HCT116 (cell line): Measurements from ENCODE around the gene C6orf62. TPM values are rescaled to one million over a fixed set of nuclear protein-coding genes. Genes with fewer than 3 reads are reported as not detected.

ENCODE experiments used
- ATAC-seq: fragments of 200-7000 bp; cut with Tn5 transposase; 2 replicates; pipeline ENCODE4 v1.9.1; 2020; ENCODE audit warnings: mild to moderate bottlenecking, moderate library complexity
- BruUV-seq: library from RNA; stranded (reverse); fragments of 400-500 nt; replicated peaks from 2 replicates; lab custom pipeline; 2021; lab: Mats Ljungman, UMichigan
- CTCF ChIA-PET: fragments of 300-600 bp; sonication (Branson Sonifier 250); formaldehyde crosslinking; loops from one replicate; lab custom pipeline; 2021; ENCODE audit warnings: antibody characterized with exemption; lab: Charles Lee
- POLR2A ChIA-PET: fragments of 300-600, 350-600 bp; sonication (Branson Sonifier 250); formaldehyde crosslinking; loops from one replicate; lab custom pipeline; 2021; ENCODE audit warnings: antibody characterized with exemption; lab: Charles Lee
- RAD21 ChIA-PET, 2 experiments: fragments of 300-600 bp; sonication (Branson Sonifier 250); formaldehyde crosslinking; loops; one replicate each; lab custom pipeline; 2023; ENCODE audit warnings: low total read pairs in 2 of 2; ENCODE audit not compliant: uncharacterized antibody in 2 of 2, unreplicated experiment in 2 of 2, low non-redundant PET in 1 of 2; lab: Charles Lee
- DNase-seq: peaks from one replicate; pipeline ENCODE4 v3.0.0-alpha.2; 2010; ENCODE audit warnings: low read depth, low spot score
- H2AFZ ChIP-seq: fragments of 200-600 bp; shearing (Covaris generic), sonication (generic); 2 replicates; pipeline ENCODE4 v1.6.1; 2017; ENCODE audit warnings: low read depth, mixed run types, mixed read lengths, antibody characterized with exemption, low read length; ENCODE audit not compliant: poor library complexity, severe bottlenecking
- H3K27ac ChIP-seq: 2 replicates; pipeline ENCODE4 v1.5.1; 2012; ENCODE audit warnings: low read depth, low read length
- H3K27me3 ChIP-seq: fragments of 200-600 bp; sonication (generic); 2 replicates; pipeline ENCODE4 v1.6.1; 2016; ENCODE audit warnings: mixed run types, low read length, mixed read lengths; ENCODE audit not compliant: insufficient read depth
- H3K36me3 ChIP-seq, 2 experiments: fragments of 200-500 bp in 1 of 2; fragments of 200-600 bp in 1 of 2; sonication (Bioruptor generic) in 1 of 2; sonication (generic) in 1 of 2; 2 replicates each; pipeline versions ENCODE4 v1.5.1 to v1.6.1; 2014 to 2016; ENCODE audit warnings: low read length in 2 of 2, inconsistent platforms in 1 of 2, mixed read lengths in 1 of 2, mixed run types in 1 of 2; ENCODE audit not compliant: insufficient read depth in 2 of 2, control insufficient read depth in 1 of 2
- H3K4me1 ChIP-seq, 2 experiments: fragments of 200-600 bp in 1 of 2; sonication (generic) in 1 of 2; 2 replicates each; pipeline versions ENCODE4 v1.5.1 to v1.6.1; 2012 to 2017; ENCODE audit warnings: low read length in 2 of 2, inconsistent platforms in 1 of 2, mild to moderate bottlenecking in 1 of 2, mixed read lengths in 1 of 2, mixed run types in 1 of 2, moderate library complexity in 1 of 2; ENCODE audit not compliant: insufficient read depth in 2 of 2, control insufficient read depth in 1 of 2
- H3K4me2 ChIP-seq: fragments of 200-600 bp; sonication (generic); 2 replicates; pipeline ENCODE4 v1.6.1; 2017; ENCODE audit warnings: mixed run types, low read length, mixed read lengths
- H3K4me3 ChIP-seq, 2 experiments: fragments of 200-600 bp in 1 of 2; sonication (generic) in 1 of 2; replicated peaks in 1 of 2; 2 replicates each; pipeline ENCODE4 v1.5.1; 2011 to 2016; ENCODE audit warnings: low read length in 2 of 2, control low read depth in 1 of 2, low read depth in 1 of 2, mild to moderate bottlenecking in 1 of 2, mixed read lengths in 1 of 2, mixed run types in 1 of 2
- H3K79me2 ChIP-seq: fragments of 200-600 bp; sonication (generic); 2 replicates; pipeline ENCODE4 v1.6.1; 2017; ENCODE audit warnings: mild to moderate bottlenecking, mixed run types, low read length, moderate library complexity, mixed read lengths; ENCODE audit not compliant: insufficient read depth
- H3K9ac ChIP-seq: fragments of 200-600 bp; sonication (generic); 2 replicates; pipeline ENCODE4 v1.6.1; 2016; ENCODE audit warnings: low read length, mixed read lengths
- H3K9me2 ChIP-seq: fragments of 200-600 bp; sonication (generic), shearing (Covaris generic); 2 replicates; pipeline ENCODE4 v1.6.1; 2017; ENCODE audit warnings: mixed run types, mild to moderate bottlenecking, moderate library complexity; ENCODE audit not compliant: insufficient read depth
- H3K9me3 ChIP-seq, 2 experiments: fragments of 200-500 bp in 1 of 2; fragments of 200-600 bp in 1 of 2; sonication (Bioruptor generic) in 1 of 2; sonication (generic) in 1 of 2; 2 replicates each; pipeline ENCODE4 v1.6.1; 2014 to 2017; ENCODE audit warnings: low read length in 2 of 2, mixed read lengths in 2 of 2, inconsistent platforms in 1 of 2, low read depth in 1 of 2, mild to moderate bottlenecking in 1 of 2, mixed run types in 1 of 2, moderate library complexity in 1 of 2; ENCODE audit not compliant: control insufficient read depth in 1 of 2, insufficient read depth in 1 of 2
- H4K20me1 ChIP-seq: fragments of 200-600 bp; sonication (generic), shearing (Covaris generic); 2 replicates; pipeline ENCODE4 v1.6.1; 2017; ENCODE audit warnings: mixed run types, mild to moderate bottlenecking, moderate library complexity; ENCODE audit not compliant: insufficient read depth
- CTCF ChIP-seq, 3 experiments: fragments of 200-600 bp in 1 of 3; sonication (generic) in 1 of 3; IDR thresholded peaks in 2 of 3; conservative IDR thresholded peaks in 1 of 3; 2 replicates each; pipeline ENCODE4 v1.5.1; 2012 to 2017; ENCODE audit warnings: low read depth in 2 of 3, low read length in 2 of 3, antibody characterized with exemption in 1 of 3, borderline replicate concordance in 1 of 3, control low read depth in 1 of 3, mild to moderate bottlenecking in 1 of 3, mixed read lengths in 1 of 3, mixed run types in 1 of 3, moderate library complexity in 1 of 3; ENCODE audit not compliant: insufficient read depth in 1 of 3
- EGR1 ChIP-seq: IDR thresholded peaks from 2 replicates; pipeline ENCODE4 v1.6.1; 2012; ENCODE audit warnings: low read depth
- ELF1 ChIP-seq: IDR thresholded peaks from 2 replicates; pipeline ENCODE4 v1.6.1; 2012; ENCODE audit warnings: low read depth, borderline replicate concordance
- EZH2 ChIP-seq: fragments of 200-600 bp; sonication (generic); IDR thresholded peaks from 2 replicates; pipeline ENCODE4 v1.6.1; 2017; ENCODE audit warnings: antibody characterized with exemption, mixed run types
- JUND ChIP-seq: IDR thresholded peaks from 2 replicates; pipeline ENCODE4 v1.6.1; 2012
- POLR2A ChIP-seq: IDR thresholded peaks from 2 replicates; pipeline ENCODE4 v1.7.0; 2011; ENCODE audit warnings: borderline replicate concordance; ENCODE audit not compliant: insufficient read depth, insufficient read length; ENCODE audit errors: extremely low read depth
- RAD21 ChIP-seq: IDR thresholded peaks from 2 replicates; pipeline ENCODE4 v1.6.1; 2012; ENCODE audit warnings: low read depth, mild to moderate bottlenecking
- REST ChIP-seq: IDR thresholded peaks from 2 replicates; pipeline ENCODE4 v1.6.1; 2012; ENCODE audit warnings: low read depth
- TCF7L2 ChIP-seq: IDR thresholded peaks from 2 replicates; pipeline ENCODE4 v1.7.0; 2011; ENCODE audit warnings: borderline replicate concordance, inconsistent platforms; ENCODE audit not compliant: insufficient read depth, insufficient read length; ENCODE audit errors: extremely low read depth
- ZBTB33 ChIP-seq: IDR thresholded peaks from 2 replicates; pipeline ENCODE4 v1.6.1; 2011; ENCODE audit warnings: mild to moderate bottlenecking, low read length, moderate library complexity; ENCODE audit not compliant: insufficient replicate concordance; ENCODE audit errors: extremely low read depth
- ZFX ChIP-seq: fragments of 450-650 bp; IDR thresholded peaks from 2 replicates; pipeline ENCODE4 v1.6.1; 2017
- ZNF274 ChIP-seq: fragments of 200-500 bp; sonication (Bioruptor generic); IDR thresholded peaks from 2 replicates; pipeline ENCODE4 v1.6.1; 2014; ENCODE audit warnings: mild to moderate bottlenecking, low read depth, low read length, inconsistent platforms
- intact Hi-C: fragments of 100-400 bp; cut with micrococcal nuclease; formaldehyde crosslinking; loops from 2 replicates; pipeline ENCODE4 v1.10.0; 2022
- total RNA-seq: library from RNA; stranded (reverse); gene quantifications from one replicate; pipeline ENCODE4 v1.2.1, GENCODE V29; 2021; ENCODE audit not compliant: unreplicated experiment

The C6orf62 gene
- total RNA-seq, 1 experiment from 2014 or later: 103 TPM

- no peak overlapping the region for H2AFZ ChIP-seq
- ATAC-seq (no peak), DNase-seq (no peak)
- H3K36me3 ChIP-seq: peaks cover 9 to 16% of the 10 kb centered on the region in 2 experiments; a peak in 3 of 4 replicates
- TF ChIP-seq ELF1: no peak
- TF ChIP-seq RAD21: no peak
- no peak for TF ChIP-seq ZNF274
- TF ChIP-seq ZFX: no peak
- no peak for TF ChIP-seq EZH2
- no peak for TF ChIP-seq ZBTB33
- TF ChIP-seq EGR1: no peak
- no peak for TF ChIP-seq TCF7L2
- no peak for TF ChIP-seq JUND
- TF ChIP-seq REST: no peak
- TF ChIP-seq CTCF (IDR thresholded peaks at IDR 0.05 in 2 of 3, conservative IDR thresholded peaks at IDR 0.05 in 1 of 3; ENCODE audit: borderline replicate concordance in 1 of 3, insufficient read depth in 1 of 3, low read depth in 2 of 3, low read length in 2 of 3): no peak
- no peak for TF ChIP-seq POLR2A
- POLR2A ChIA-PET: no interaction called here
- RAD21 ChIA-PET: no interaction called here
- intact Hi-C loops: no loop called here
- no peaks in the 10 kb centered on the region for H3K9me2 ChIP-seq
- no peaks in the 10 kb centered on the region for H4K20me1 ChIP-seq
- H3K27me3 ChIP-seq: no peaks in the 10 kb centered on the region
- H3K4me3 ChIP-seq: no peak overlapping the region
- H3K4me2 ChIP-seq: no peak overlapping the region
- CTCF ChIA-PET: no interaction called here
- H3K9ac ChIP-seq: no peak overlapping the region
- BruUV-seq: no TSS peak
- no peaks in the 10 kb centered on the region for H3K4me1 ChIP-seq
- peaks cover 13% of the 10 kb centered on the region for H3K79me2 ChIP-seq
- no peaks in the 10 kb centered on the region for H3K9me3 ChIP-seq
- no peak overlapping the region for H3K27ac ChIP-seq
These were observed 60.1 kb downstream of the C6orf62 start for GRCh38 chr6:24658573-24659560.
